ENCODE measurements around the gene AMER3.

Gene AMER3

DNA sequence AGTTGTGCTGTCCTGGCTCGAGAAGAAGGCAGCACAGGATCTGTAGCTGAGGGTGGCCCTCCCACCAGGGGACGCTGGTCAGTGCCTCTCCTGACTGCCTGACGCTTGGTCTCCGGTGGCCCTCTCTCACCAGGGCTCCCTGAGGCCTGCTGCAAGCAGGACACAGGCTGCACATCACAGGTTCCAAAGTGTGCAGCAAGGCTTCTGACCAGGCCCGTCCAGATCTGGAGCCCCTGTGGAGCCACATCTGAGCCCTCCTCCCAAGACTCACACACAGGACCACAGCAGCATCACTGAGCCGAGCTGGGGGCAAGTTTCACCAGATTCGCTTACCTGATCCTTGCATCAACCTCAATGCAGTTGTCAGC, 12.1 kb downstream of the AMER3 start:
- no peak for ATAC-seq (ENCODE audit: low read depth)
- peaks cover 2% of the 10 kb centered on the region for H3K4me1 ChIP-seq (ENCODE audit: insufficient read depth, poor library complexity, severe bottlenecking)
- no peak for DNase-seq (ENCODE audit: low spot score)
- no peaks in the 10 kb centered on the region for H3K9me3 ChIP-seq (ENCODE audit: severe bottlenecking)
- no peaks in the 10 kb centered on the region for H3K27me3 ChIP-seq (ENCODE audit: insufficient read depth, poor library complexity, severe bottlenecking)
- no peak overlapping the region for H3K27ac ChIP-seq (ENCODE audit: poor library complexity, severe bottlenecking)
- H3K4me3 ChIP-seq (ENCODE audit: severe bottlenecking) = no peak overlapping the region
- no peaks in the 10 kb centered on the region for H3K36me3 ChIP-seq (ENCODE audit: low read depth)
- TF ChIP-seq, protein P1, sequence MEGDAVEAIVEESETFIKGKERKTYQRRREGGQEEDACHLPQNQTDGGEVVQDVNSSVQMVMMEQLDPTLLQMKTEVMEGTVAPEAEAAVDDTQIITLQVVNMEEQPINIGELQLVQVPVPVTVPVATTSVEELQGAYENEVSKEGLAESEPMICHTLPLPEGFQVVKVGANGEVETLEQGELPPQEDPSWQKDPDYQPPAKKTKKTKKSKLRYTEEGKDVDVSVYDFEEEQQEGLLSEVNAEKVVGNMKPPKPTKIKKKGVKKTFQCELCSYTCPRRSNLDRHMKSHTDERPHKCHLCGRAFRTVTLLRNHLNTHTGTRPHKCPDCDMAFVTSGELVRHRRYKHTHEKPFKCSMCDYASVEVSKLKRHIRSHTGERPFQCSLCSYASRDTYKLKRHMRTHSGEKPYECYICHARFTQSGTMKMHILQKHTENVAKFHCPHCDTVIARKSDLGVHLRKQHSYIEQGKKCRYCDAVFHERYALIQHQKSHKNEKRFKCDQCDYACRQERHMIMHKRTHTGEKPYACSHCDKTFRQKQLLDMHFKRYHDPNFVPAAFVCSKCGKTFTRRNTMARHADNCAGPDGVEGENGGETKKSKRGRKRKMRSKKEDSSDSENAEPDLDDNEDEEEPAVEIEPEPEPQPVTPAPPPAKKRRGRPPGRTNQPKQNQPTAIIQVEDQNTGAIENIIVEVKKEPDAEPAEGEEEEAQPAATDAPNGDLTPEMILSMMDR (IDR thresholded peaks at IDR 0.05; ENCODE audit: poor library complexity, severe bottlenecking) = no peak

DNA sequence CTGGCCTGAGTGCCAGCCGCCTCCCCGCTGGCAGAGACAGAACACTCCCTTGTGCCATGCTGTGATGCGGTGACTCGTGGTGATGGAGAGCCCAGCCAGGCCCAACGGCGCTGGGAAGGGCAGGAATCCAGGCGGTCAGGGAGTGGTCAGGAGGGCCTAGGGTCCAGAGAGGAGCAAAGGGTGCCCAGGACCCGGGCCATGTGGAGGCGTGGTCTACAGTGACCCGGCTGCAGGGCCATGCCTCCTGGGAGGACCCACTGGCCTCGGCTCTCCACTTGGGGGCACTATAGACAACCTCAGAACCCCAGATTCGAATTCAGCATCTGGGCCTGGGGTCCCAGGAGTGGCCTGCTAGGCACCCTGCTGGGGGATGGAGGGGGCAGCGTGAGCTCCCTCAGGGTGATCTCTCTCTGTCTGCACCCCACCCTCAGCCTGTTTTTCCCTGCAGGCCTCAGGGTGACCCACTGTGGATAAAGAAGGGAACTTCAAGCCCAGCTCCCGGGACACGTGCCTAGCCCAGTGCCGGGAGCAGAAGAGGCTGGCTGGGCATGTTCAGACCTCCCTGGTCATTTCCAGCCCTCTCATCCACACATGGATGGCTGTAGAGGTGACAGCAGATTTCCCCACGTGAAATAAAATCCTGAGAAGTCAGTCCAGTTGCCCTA, 13.0 kb downstream of the AMER3 start:
- peaks cover 2% of the 10 kb centered on the region for H3K4me1 ChIP-seq (ENCODE audit: insufficient read depth, poor library complexity, severe bottlenecking)
- H3K4me3 ChIP-seq (ENCODE audit: severe bottlenecking) = no peak overlapping the region
- no peak for ATAC-seq (ENCODE audit: low read depth)
- H3K36me3 ChIP-seq (ENCODE audit: low read depth) = no peaks in the 10 kb centered on the region
- TF ChIP-seq, protein P1 (IDR thresholded peaks at IDR 0.05; ENCODE audit: poor library complexity, severe bottlenecking) = no peak
- no peaks in the 10 kb centered on the region for H3K9me3 ChIP-seq (ENCODE audit: severe bottlenecking)
- no peak for DNase-seq (ENCODE audit: low spot score)
- H3K27me3 ChIP-seq (ENCODE audit: insufficient read depth, poor library complexity, severe bottlenecking) = no peaks in the 10 kb centered on the region
- H3K27ac ChIP-seq (ENCODE audit: poor library complexity, severe bottlenecking) = no peak overlapping the region

DNA sequence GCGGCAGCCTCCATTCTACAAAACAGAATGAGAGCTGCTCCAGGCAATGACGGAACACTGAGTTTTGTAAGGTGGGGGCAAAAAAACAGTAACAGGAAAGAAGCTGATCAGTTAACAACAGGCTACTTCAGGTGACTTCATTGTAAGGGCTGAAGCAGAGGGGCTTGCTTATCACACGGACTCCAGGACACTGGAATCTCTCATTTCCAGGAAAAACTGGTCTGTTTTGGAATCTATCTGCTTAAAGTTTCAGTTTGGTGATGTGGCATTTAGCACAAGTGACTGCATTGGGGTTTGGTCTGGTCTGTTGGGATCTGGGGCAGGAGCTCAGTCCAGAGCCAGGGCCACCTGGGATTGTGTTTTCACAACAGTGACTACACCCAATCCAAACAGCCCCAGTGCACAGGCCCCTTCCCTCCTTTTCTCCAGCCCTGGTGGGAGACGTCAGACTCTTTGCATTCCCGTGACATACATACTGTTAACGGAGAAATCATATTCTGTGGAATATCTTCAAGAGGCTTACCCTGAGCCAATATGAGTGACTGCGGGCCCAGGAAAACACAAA, 14.1 kb downstream of the AMER3 start:
- no peaks in the 10 kb centered on the region for H3K9me3 ChIP-seq (ENCODE audit: severe bottlenecking)
- no peaks in the 10 kb centered on the region for H3K36me3 ChIP-seq (ENCODE audit: low read depth)
- H3K27me3 ChIP-seq (ENCODE audit: insufficient read depth, poor library complexity, severe bottlenecking) = no peaks in the 10 kb centered on the region
- H3K27ac ChIP-seq (ENCODE audit: poor library complexity, severe bottlenecking) = no peak overlapping the region
- ATAC-seq (ENCODE audit: low read depth) = no peak
- DNase-seq (ENCODE audit: low spot score) = no peak
- H3K4me1 ChIP-seq (ENCODE audit: insufficient read depth, poor library complexity, severe bottlenecking) = peaks cover 2% of the 10 kb centered on the region
- TF ChIP-seq, protein P1 (IDR thresholded peaks at IDR 0.05; ENCODE audit: poor library complexity, severe bottlenecking) = no peak
- H3K4me3 ChIP-seq (ENCODE audit: severe bottlenecking) = no peak overlapping the region

DNA sequence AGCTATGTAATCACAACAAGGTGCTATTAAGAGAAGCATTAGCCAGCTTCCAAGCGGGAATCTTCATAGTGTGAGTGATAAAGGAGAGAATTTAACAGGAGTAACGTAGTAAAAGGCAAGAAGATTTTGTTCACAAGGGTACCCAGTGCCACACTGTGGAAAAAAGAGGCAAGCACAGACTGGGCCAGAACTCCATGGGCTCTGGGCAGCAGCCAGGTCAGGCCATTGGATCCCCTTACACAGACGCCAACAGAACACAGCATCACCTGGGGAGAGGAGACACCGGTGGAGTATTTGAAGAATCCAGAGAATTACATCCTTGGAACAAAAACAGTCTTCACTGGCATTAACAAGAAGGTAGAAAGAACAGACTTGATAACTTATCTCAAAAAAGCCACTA, 21.2 kb downstream of the AMER3 start:
- Histone ChIP-seq H3K27me3 (ENCODE audit: insufficient read depth, poor library complexity, severe bottlenecking) (no peaks in the 10 kb centered on the region), H3K36me3 (ENCODE audit: low read depth) (no peaks in the 10 kb centered on the region), H3K4me3 (ENCODE audit: severe bottlenecking) (no peak overlapping the region), H3K4me1 (ENCODE audit: insufficient read depth, poor library complexity, severe bottlenecking) (no peaks in the 10 kb centered on the region), H3K27ac (ENCODE audit: poor library complexity, severe bottlenecking) (no peak overlapping the region), H3K9me3 (ENCODE audit: severe bottlenecking) (no peaks in the 10 kb centered on the region)
- TF ChIP-seq, protein P1 (IDR thresholded peaks at IDR 0.05; ENCODE audit: poor library complexity, severe bottlenecking) = no peak
- ATAC-seq (ENCODE audit: low read depth) (peak; percentile 59), DNase-seq (ENCODE audit: low spot score) (no peak)

DNA sequence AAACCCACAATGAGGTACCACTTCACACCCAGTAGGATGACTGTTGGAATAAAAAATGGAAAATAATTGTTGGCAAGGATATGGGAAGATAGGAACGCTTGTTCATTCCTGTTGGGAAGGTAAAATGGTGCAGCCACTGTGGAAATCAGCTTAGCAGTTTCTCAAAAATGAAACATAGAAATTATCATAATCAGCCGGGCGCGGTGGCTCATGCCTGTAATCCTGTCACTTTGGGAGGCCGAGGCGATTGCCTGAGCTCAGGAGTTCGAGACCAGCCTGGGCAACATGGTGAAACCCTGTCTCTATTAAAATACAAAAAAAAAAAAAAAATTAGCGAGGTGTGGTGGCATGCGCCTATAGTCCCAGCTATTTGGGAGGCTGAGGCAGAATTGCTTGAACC, 23.4 kb downstream of the AMER3 start:
- no peaks in the 10 kb centered on the region for H3K27me3 ChIP-seq (ENCODE audit: insufficient read depth, poor library complexity, severe bottlenecking)
- DNase-seq (ENCODE audit: low spot score) (no peak), ATAC-seq (ENCODE audit: low read depth) (no peak)
- no peak overlapping the region for H3K27ac ChIP-seq (ENCODE audit: poor library complexity, severe bottlenecking)
- no peaks in the 10 kb centered on the region for H3K9me3 ChIP-seq (ENCODE audit: severe bottlenecking)
- no peak overlapping the region for H3K4me3 ChIP-seq (ENCODE audit: severe bottlenecking)
- TF ChIP-seq, protein P1 (IDR thresholded peaks at IDR 0.05; ENCODE audit: poor library complexity, severe bottlenecking) = no peak
- no peaks in the 10 kb centered on the region for H3K4me1 ChIP-seq (ENCODE audit: insufficient read depth, poor library complexity, severe bottlenecking)
- no peaks in the 10 kb centered on the region for H3K36me3 ChIP-seq (ENCODE audit: low read depth)

Measured in RWPE2 (cell line).